GDM1 (cell line): ENCODE results near the gene BACE2.

Experiments
- DNase-seq: peaks from one replicate; lab custom pipeline; 2025; lab: John Stamatoyannopoulos, UW

BACE2 gene

GRCh38 chr21:41148798-41149197, 19.2 kb upstream of the BACE2 start:
- no peak for DNase-seq

- DNase-seq: no peak
These were observed 18.8 kb upstream of the BACE2 start for GRCh38 chr21:41149199-41149598.

GRCh38 chr21:41152147-41152546, 15.8 kb upstream of the BACE2 start:
- DNase-seq: peak; percentile 53

- DNase-seq: no peak
These were observed 14.5 kb upstream of the BACE2 start for GRCh38 chr21:41153443-41153842.

GRCh38 chr21:41156142-41156541, 11.8 kb upstream of the BACE2 start:
- no peak for DNase-seq

GRCh38 chr21:41158026-41158425, 9.9 kb upstream of the BACE2 start:
- DNase-seq: no peak

GRCh38 chr21:41160036-41160435, 7.9 kb upstream of the BACE2 start:
- no peak for DNase-seq

- no peak for DNase-seq
These were observed 6.5 kb upstream of the BACE2 start for GRCh38 chr21:41161428-41161827.

GRCh38 chr21:41162096-41162495, 5.9 kb upstream of the BACE2 start:
- DNase-seq: no peak

- no peak for DNase-seq
These were observed 4.9 kb upstream of the BACE2 start for GRCh38 chr21:41163091-41163490.

- DNase-seq: no peak
These were observed 3.9 kb upstream of the BACE2 start for GRCh38 chr21:41164052-41164451.

- no peak for DNase-seq
These were observed 2.8 kb upstream of the BACE2 start for GRCh38 chr21:41164981-41165655.

- no peak for DNase-seq
These were observed 1.1 kb upstream of the BACE2 start for GRCh38 chr21:41166884-41167283.

- no peak for DNase-seq
These were observed 664 bp downstream of the BACE2 start for GRCh38 chr21:41168391-41169257.

- no peak for DNase-seq
These were observed 1.3 kb downstream of the BACE2 start for GRCh38 chr21:41169258-41169576.

GRCh38 chr21:41169701-41170100, 1.7 kb downstream of the BACE2 start:
- no peak for DNase-seq

- DNase-seq: no peak
These were observed 2.5 kb downstream of the BACE2 start for GRCh38 chr21:41170442-41170841.

- DNase-seq: no peak
These were observed 3.1 kb downstream of the BACE2 start for GRCh38 chr21:41170859-41171609.

GRCh38 chr21:41175080-41175479, 7.1 kb downstream of the BACE2 start:
- DNase-seq: no peak

GRCh38 chr21:41176846-41177245, 8.9 kb downstream of the BACE2 start:
- DNase-seq: no peak

- DNase-seq: no peak
These were observed 12.8 kb downstream of the BACE2 start for GRCh38 chr21:41180752-41181151.

- DNase-seq: no peak
These were observed 14.6 kb downstream of the BACE2 start for GRCh38 chr21:41182547-41182946.

GRCh38 chr21:41183575-41183974, 15.6 kb downstream of the BACE2 start:
- no peak for DNase-seq
